ENCODE data around the gene IGF2.

DNA sequence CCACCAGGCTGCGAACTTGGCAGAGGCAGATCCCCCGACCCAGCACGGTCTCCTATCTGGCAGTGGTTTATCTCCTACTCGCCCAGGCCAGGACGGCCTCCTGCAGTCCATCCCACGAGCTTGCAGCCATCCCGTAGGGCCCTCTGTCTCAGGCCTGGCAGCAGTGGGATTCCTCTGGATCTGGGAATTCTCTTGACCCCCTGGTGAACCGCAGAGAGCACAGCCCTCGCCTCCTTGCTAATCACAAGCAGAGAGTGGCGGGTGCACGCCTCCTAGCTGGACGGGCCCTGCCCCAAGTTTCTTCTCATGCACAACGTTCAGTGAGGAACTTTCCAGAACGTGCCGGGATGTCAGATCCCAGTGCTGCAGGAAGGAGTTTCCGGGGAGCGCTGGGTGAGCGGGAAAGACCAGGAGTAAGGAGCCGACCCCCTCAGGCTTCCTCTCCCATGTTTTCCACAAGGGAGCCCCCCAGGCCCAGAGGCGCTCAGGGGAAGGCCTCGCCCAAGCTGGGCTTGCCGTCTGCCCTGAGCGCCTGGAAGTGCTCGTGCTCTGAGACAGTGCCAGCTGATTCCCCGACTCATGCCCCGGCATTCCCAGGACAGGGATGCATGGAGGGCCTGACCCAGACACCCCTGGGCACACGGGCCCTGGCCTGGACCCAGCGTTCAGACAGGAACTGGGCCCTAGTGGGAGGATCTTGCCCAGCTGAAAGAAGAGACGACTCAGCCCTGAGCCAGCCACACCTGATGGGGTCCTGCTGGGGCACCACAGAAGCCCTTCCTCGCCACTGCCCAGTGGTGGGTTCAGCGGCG, 24.6 kb downstream of the IGF2 start:
- no peak for TF ChIP-seq POLR2A (IDR thresholded peaks at IDR 0.05)
- TF ChIP-seq, protein P1, sequence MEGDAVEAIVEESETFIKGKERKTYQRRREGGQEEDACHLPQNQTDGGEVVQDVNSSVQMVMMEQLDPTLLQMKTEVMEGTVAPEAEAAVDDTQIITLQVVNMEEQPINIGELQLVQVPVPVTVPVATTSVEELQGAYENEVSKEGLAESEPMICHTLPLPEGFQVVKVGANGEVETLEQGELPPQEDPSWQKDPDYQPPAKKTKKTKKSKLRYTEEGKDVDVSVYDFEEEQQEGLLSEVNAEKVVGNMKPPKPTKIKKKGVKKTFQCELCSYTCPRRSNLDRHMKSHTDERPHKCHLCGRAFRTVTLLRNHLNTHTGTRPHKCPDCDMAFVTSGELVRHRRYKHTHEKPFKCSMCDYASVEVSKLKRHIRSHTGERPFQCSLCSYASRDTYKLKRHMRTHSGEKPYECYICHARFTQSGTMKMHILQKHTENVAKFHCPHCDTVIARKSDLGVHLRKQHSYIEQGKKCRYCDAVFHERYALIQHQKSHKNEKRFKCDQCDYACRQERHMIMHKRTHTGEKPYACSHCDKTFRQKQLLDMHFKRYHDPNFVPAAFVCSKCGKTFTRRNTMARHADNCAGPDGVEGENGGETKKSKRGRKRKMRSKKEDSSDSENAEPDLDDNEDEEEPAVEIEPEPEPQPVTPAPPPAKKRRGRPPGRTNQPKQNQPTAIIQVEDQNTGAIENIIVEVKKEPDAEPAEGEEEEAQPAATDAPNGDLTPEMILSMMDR (IDR thresholded peaks at IDR 0.05), result no peak

Measured in testis (tissue), 2 donors.